HG02759 (cell line): ENCODE data around the gene USP2.

Experiments
- ATAC-seq: cut with Tn5 transposase; IDR thresholded peaks from one replicate; pipeline ENCODE4 v1.9.1; 2021; ENCODE audit warnings: mild to moderate bottlenecking, moderate library complexity; ENCODE audit not compliant: unreplicated experiment

USP2 gene

DNA sequence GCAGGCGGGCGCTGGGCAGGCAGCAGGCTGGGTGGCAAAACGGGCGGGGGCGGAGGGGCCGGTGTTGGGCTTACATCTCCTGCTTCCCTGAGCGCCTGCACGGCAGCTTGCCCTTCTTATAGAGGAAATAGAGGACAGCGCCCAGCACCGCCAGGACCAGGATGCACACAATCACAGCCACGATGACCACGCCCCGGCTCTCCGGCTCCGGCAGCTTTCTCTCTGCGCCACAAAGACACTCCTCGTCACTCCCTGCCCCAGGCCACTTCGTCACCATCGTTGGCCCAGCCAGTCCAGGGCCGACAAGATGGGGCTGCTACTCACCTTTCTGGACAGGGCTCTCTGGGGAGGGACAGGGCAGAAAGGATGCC lies 70.8 kb downstream of the USP2 start:
- ATAC-seq, result no peak

DNA sequence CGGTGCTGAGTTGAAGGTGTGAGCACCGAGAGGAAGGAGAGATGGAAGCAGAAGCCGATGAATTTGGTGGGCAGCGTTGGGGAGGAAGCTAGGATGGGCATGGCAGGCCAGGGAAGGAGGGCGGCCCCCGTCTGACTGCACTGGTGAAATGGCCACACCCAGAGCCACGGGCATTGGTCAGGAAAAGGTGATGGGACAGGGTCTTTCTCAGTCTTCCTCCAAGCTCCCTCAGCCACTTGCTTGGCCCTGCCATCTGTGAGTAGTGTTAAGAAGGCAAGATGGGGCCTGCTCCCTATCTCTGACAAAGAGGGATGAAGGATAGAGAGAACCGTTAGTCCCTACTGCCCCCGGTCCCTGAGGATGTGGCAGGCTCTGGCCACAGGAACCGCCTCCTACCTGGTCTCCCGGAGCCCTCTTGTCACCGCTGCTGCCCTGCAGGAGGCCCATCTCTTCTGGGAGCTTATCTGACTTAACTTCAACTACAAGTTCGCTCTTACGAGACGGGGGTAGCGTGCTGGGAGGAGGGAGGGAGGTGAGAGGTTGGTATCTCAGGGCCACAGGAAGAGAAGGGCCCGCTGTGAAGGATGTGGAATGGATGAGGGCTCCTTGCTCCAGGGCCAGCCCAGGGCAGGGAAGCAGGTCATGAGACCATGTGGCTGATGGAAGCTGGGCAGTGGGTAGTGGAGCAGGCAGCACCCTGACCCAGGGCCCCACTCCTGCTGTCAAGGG lies 71.4 kb downstream of the USP2 start:
- no peak for ATAC-seq

DNA sequence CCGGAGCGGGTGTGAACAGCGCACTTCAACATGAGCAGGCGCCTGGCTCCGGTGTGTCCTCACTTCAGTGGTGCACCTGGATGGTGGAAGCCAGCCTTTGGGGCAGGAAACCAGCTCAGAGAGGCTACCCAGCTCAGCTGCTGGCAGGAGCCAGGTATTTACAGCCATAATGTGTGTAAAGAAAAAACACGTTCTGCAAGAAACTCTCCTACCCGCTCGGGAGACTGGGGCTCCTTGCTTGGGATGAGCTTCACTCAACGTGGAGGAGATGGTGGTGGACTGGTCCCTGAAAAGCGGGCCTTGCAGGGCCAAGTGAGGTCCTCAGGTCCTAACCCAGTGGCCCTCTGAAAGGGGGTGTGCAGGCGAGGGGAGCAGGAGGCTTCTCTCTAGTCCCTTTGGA lies 72.1 kb downstream of the USP2 start:
- ATAC-seq, result no peak

DNA sequence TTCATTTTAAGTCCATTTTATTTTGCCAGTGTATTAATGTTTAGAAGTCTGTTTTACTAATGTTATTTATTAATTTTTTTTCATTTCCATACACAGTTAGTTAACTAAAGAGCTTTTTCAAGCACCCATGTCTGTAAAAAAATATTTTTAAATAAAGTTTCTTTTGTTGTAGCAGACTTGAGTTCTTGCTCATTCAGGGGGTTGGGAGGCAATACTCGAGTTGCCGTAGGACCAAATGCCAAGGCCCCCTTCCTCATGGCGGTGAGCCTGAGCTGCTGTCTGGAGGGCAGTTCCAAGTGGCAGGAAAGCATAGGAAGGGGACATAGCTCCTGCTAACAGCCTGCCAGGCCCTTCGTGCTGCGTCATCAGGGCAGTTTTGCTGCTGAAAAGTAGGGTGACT lies 73.5 kb downstream of the USP2 start:
- ATAC-seq, result no peak

DNA sequence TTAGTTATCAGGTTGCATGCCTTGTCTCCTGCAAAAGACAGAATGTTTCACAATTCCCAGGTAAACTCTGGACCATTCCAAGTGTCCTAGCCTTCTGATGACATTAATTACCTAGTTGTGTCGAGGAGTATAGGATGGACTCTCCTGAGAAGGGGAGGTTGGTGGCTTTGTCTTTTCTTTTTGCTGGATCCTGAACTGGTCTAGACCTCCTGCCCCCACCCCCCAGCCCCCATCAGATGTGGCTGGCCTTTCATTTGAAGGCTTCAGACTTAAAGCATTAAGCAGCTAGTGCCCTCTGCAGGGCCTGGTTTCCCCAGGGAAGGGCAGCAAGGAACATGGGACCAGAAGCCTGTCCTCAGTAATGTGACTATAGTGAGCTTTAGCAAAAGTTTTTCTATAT lies 74.3 kb downstream of the USP2 start:
- ATAC-seq, result no peak

DNA sequence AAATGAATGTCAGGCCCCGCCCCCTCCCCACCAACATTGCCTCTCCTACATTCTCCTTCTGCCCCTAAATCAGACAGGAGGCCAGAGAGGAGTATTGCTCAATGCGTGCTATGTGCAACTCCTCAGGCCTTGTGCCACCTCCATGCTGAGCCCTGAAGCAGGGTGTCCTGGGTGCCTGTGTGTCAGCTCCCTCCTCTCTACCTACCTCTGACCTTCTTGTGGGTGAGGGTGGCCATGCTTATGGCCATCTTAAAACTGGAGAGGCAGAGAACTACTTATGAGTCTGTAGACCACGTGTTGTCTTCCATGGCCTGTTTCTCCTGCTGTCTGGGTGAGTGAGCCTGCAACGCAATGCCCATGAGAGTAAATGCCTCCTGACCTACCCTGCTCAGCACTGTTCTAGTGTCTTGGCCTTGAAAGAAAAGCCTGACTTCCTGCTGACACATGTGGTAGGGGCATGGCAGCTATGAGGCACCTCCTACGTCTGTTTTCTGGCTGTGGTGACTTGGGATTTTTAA lies 75.1 kb downstream of the USP2 start:
- no peak for ATAC-seq

DNA sequence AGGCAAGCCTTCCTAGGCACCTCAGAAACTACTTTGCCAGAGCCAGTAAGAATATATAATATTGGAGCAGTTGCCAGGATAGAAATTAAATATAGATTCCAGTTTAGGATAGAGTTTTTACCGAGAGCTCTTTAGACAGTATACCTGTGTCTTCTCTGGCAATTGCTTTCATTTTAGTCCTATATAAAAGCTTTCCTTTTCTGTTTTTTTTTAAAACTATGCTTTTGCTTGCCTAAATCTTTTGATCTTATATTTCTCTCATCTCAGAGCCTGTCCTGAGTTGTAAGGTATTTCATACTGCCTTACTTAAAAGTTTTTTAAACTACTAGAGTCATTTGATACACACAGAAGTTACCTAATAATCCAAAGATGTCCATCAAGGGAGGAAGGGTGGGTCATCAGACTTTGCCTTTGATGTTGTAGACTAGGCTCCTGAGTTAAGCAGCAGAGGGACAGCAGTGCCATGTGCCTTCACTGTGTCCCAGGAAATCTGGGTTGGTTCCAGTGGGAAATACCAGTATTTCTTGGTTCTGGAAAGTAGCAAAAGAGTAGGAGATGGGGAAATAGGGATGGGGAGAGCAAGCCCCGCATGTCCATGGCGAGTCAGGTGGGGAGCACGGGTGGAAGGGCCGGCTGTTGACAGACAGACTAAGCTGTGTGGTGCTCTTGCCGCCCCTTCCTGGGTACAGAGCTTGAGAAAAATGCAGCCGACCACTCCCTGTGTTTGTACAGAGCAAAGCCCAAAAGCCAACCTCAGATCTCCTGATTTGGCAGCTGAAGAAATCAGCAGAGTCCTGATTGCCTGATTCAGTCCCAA lies 75.7 kb downstream of the USP2 start:
- ATAC-seq, result no peak
